SKM-1 treated with dmso at 0.1 percent for 144 hours (cell line): Measurements from ENCODE around the gene DDC.
"Not testable (repeated sequence)": the region's sequence is repeated elsewhere in the genome, so short reads cannot be mapped to it uniquely, and the experiment has no call there.

Experiments used
- DNase-seq: peaks from one replicate; lab custom pipeline; 2025; ENCODE audit not compliant: unreplicated experiment; lab: John Stamatoyannopoulos, UW

Gene DDC

GRCh38 chr7:50590535-50590934 is 25.3 kb upstream of the DDC start:
- DNase-seq: no peak

GRCh38 chr7:50589364-50589763 is 24.2 kb upstream of the DDC start:
- DNase-seq: no peak

GRCh38 chr7:50588937-50589336 is 23.7 kb upstream of the DDC start:
- no peak for DNase-seq

- no peak for DNase-seq
These were observed 22.5 kb upstream of the DDC start for GRCh38 chr7:50587737-50588136.

- DNase-seq: no peak
These were observed 19.7 kb upstream of the DDC start for GRCh38 chr7:50584793-50585408.

- no peak for DNase-seq
These were observed 19.2 kb upstream of the DDC start for GRCh38 chr7:50584386-50584785.

- DNase-seq: not testable (repeated sequence)
These were observed 18.1 kb upstream of the DDC start for GRCh38 chr7:50583295-50583694.

GRCh38 chr7:50582271-50582670 is 17.1 kb upstream of the DDC start:
- not testable (repeated sequence) for DNase-seq

GRCh38 chr7:50580666-50581065 is 15.5 kb upstream of the DDC start:
- DNase-seq: not testable (repeated sequence)

- DNase-seq: no peak
These were observed 14.9 kb upstream of the DDC start for GRCh38 chr7:50580057-50580456.

GRCh38 chr7:50578105-50578504 is 12.9 kb upstream of the DDC start:
- not testable (repeated sequence) for DNase-seq

GRCh38 chr7:50577569-50577968 is 12.4 kb upstream of the DDC start:
- DNase-seq: no peak

- not testable (repeated sequence) for DNase-seq
These were observed 11.2 kb upstream of the DDC start for GRCh38 chr7:50576388-50576787.

GRCh38 chr7:50567715-50568261 is 2.6 kb upstream of the DDC start:
- no peak for DNase-seq

- no peak for DNase-seq
These were observed 772 bp upstream of the DDC start for GRCh38 chr7:50565977-50566376.

GRCh38 chr7:50565559-50565916 is 333 bp upstream of the DDC start:
- DNase-seq: no peak

GRCh38 chr7:50564171-50564570 is 1.0 kb downstream of the DDC start:
- no peak for DNase-seq

GRCh38 chr7:50562136-50562535 is 3.1 kb downstream of the DDC start:
- no peak for DNase-seq

- DNase-seq: no peak
These were observed 4.3 kb downstream of the DDC start for GRCh38 chr7:50560865-50561351.

- DNase-seq: no peak
These were observed 5.3 kb downstream of the DDC start for GRCh38 chr7:50559881-50560280.

GRCh38 chr7:50558294-50559053 is 6.7 kb downstream of the DDC start:
- no peak for DNase-seq

- DNase-seq: no peak
These were observed 8.1 kb downstream of the DDC start for GRCh38 chr7:50557099-50557498.
